Measurements from ENCODE around the gene IFNGR2.
"Not testable (repeated sequence)": the region's sequence is repeated elsewhere in the genome, so short reads cannot be mapped to it uniquely, and the experiment has no call there.

The IFNGR2 gene

DNA sequence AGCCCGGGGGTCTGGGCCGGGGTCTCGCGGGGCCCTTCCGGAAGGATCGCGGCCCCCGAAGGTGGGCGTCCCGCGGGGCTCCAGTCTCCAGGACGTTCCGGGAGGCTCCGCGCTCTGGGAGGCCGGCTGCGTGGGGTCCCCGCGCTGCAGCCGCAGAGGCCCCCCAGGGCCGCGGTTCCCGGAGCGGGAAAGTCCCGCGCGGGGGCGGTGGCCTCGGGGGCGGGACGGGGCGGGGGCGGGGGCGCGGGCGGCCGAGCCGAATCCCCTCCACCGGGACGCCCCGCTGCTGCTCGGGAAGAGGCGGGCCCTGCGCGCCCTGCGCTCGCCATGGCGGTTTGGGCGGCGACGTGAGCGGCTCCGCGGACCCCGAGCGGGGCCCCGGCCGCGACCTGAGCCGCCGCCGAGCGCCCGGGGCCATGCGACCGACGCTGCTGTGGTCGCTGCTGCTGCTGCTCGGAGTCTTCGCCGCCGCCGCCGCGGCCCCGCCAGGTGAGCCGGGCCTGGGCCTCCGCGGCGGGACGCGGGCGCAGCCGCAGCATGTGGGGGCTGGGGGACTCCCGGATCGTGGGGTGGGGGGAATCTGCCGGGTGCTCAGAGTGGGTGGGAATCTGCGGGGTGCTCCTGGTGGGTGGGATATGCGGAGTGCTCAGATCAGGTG is at the start of gene IFNGR2:
IFNGR2 (plus strand) TSS at position 286 of the 658 bp plus-strand sequence; CDS start at position 417, 131 bp downstream.
- DNase-seq (ENCODE audit: low read depth, low spot score), result no peak

DNA sequence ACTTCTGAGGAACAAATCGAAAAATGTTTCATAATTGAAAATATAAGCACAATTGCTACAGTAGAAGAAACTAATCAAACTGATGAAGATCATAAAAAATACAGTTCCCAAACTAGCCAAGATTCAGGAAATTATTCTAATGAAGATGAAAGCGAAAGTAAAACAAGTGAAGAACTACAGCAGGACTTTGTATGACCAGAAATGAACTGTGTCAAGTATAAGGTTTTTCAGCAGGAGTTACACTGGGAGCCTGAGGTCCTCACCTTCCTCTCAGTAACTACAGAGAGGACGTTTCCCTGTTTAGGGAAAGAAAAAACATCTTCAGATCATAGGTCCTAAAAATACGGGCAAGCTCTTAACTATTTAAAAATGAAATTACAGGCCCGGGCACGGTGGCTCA is 47.9 kb upstream of the IFNGR2 start:
- DNase-seq (ENCODE audit: low read depth, low spot score), result no peak

DNA sequence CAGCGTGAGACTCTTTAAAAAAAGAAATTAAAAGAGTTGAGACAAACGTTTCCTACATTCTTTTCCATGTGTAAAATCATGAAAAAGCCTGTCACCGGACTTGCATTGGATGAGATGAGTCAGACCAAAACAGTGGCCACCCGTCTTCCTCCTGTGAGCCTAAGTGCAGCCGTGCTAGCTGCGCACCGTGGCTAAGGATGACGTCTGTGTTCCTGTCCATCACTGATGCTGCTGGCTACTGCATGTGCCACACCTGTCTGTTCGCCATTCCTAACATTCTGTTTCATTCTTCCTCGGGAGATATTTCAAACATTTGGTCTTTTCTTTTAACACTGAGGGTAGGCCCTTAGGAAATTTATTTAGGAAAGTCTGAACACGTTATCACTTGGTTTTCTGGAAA is 47.2 kb upstream of the IFNGR2 start:
- no peak for DNase-seq (ENCODE audit: low read depth, low spot score)

- DNase-seq (ENCODE audit: low read depth, low spot score), result no peak
These were observed 46.0 kb upstream of the IFNGR2 start for GRCh38 chr21:33357177-33357576.

- no peak for DNase-seq (ENCODE audit: low read depth, low spot score)
These were observed 43.8 kb upstream of the IFNGR2 start for GRCh38 chr21:33359446-33359845.

- no peak for DNase-seq (ENCODE audit: low read depth, low spot score)
These were observed 42.9 kb upstream of the IFNGR2 start for GRCh38 chr21:33360281-33360680.

GRCh38 chr21:33360881-33361602 is 42.2 kb upstream of the IFNGR2 start:
- peak; percentile 76 for DNase-seq (ENCODE audit: low read depth, low spot score)

GRCh38 chr21:33362044-33362555 is 41.1 kb upstream of the IFNGR2 start:
- DNase-seq (ENCODE audit: low read depth, low spot score), result no peak

GRCh38 chr21:33363911-33364609 is 39.2 kb upstream of the IFNGR2 start:
- not testable (repeated sequence) for DNase-seq (ENCODE audit: low read depth, low spot score)

DNA sequence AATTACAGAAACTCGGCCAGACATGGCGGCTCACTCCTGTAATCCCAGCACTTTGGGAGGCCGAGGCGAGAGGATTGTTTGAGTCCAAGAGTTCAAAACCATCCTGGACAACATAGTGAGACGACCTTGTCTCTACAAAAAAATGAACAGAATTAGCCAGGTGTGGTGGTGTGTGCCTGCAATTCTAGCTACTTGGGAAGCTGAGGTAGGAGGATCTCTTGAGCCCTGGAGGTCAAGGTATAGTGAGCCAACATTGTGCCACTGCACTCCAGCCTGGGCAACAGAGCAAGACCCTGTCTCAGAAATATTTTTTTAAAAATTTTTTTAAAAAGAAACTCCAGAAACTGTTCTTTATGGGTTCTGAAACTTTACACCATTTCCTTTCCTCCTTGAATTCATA is 38.4 kb upstream of the IFNGR2 start:
- DNase-seq (ENCODE audit: low read depth, low spot score), result no peak

- DNase-seq (ENCODE audit: low read depth, low spot score), result no peak
These were observed 35.8 kb upstream of the IFNGR2 start for GRCh38 chr21:33367309-33367973.

GRCh38 chr21:33368124-33368523 is 35.1 kb upstream of the IFNGR2 start:
- DNase-seq (ENCODE audit: low read depth, low spot score), result no peak

GRCh38 chr21:33368576-33368975 is 34.6 kb upstream of the IFNGR2 start:
- DNase-seq (ENCODE audit: low read depth, low spot score), result no peak

GRCh38 chr21:33369586-33369985 is 33.6 kb upstream of the IFNGR2 start:
- DNase-seq (ENCODE audit: low read depth, low spot score), result no peak

GRCh38 chr21:33370305-33370704 is 32.9 kb upstream of the IFNGR2 start:
- no peak for DNase-seq (ENCODE audit: low read depth, low spot score)

DNA sequence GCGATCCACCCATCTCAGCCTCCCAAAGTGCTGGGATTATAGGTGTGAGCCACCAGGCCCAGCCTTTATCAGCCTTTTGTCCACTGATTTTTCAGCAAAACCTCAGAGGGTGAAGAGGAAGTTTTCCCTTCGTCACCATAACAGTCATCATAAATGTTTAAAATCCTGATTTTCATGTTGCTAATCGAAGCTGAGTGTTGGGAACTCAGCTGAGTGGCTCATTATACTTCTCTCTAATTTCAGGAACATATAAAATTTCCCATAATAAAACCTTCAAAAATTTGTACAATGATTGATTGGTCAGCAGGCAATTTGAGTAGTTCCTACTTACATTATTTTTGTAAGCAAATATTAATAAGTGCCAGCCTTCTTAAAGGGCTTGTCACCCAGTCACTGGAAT is 31.8 kb upstream of the IFNGR2 start:
- DNase-seq (ENCODE audit: low read depth, low spot score), result no peak

GRCh38 chr21:33372582-33372981 is 30.6 kb upstream of the IFNGR2 start:
- no peak for DNase-seq (ENCODE audit: low read depth, low spot score)

DNA sequence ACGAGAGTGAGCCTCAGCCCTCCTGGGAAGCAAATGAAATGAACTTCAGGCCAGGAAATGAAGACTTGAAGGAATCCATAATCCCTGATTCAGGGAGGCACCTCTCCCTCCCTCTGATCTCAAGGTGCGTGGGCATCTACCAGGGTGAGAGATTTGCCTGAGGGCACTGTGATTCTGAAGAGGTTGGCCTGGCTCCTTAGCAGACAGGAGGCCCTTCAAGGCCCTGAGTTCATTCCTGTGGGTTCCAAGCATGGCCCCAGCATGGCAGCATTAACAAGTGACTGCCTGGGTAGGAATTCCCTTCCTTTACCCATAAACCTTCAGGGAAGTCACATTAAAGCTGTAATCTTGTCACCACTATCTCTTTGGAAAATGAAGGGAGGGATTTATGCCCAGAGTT is 29.8 kb upstream of the IFNGR2 start:
- DNase-seq (ENCODE audit: low read depth, low spot score), result no peak

- DNase-seq (ENCODE audit: low read depth, low spot score), result no peak
These were observed 29.1 kb upstream of the IFNGR2 start for GRCh38 chr21:33374080-33374449.

GRCh38 chr21:33374450-33375096 is 28.6 kb upstream of the IFNGR2 start:
- DNase-seq (ENCODE audit: low read depth, low spot score), result no peak

DNA sequence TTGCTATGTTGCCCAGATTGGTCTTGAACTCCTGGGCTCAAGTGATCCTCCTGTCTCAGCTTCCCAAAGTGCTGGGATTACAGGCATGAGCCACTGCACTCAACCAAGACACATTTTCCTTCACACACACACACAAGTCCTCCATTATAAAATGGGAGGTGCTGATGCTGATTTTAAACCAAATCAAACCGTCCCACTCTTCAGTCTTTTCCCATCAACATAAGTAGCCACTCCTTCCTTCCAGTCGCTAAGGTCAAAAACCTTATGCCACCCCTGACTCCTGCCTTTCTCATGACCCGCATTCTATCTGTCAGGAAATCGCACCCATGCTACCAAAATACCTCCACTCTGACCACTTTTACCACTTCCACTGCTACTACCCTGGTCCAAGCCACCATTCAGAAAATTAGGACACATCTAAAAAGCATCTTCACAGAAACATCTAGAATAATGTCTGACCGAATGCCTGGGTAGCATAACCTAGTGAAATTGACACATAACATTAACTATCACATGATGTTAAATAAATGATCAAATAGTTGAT is 28.0 kb upstream of the IFNGR2 start:
- DNase-seq (ENCODE audit: low read depth, low spot score), result no peak
